DMS79 treated with DMSO at 0.1 percent for 48 hours (cell line): ENCODE measurements around the gene PC.

Source experiments
- DNase-seq: peaks from one replicate; lab custom pipeline; 2025; lab: John Stamatoyannopoulos, UW

PC gene

GRCh38 chr11:66909181-66909580, 49.0 kb downstream of the PC start:
- DNase-seq = no peak

- DNase-seq = no peak
These were observed 50.2 kb downstream of the PC start for GRCh38 chr11:66907751-66908630.

GRCh38 chr11:66906061-66906733, 52.0 kb downstream of the PC start:
- no peak for DNase-seq

- no peak for DNase-seq
These were observed 52.6 kb downstream of the PC start for GRCh38 chr11:66905631-66906030.

- peak; percentile 31 for DNase-seq
These were observed 53.1 kb downstream of the PC start for GRCh38 chr11:66904981-66905521.

- DNase-seq = no peak
These were observed 53.6 kb downstream of the PC start for GRCh38 chr11:66904561-66904960.

GRCh38 chr11:66904055-66904454, 54.1 kb downstream of the PC start:
- DNase-seq = no peak

GRCh38 chr11:66902486-66903177, 55.6 kb downstream of the PC start:
- no peak for DNase-seq

GRCh38 chr11:66901964-66902390, 56.2 kb downstream of the PC start:
- no peak for DNase-seq

GRCh38 chr11:66894141-66894540, 64.0 kb downstream of the PC start:
- DNase-seq = no peak

- DNase-seq = no peak
These were observed 65.3 kb downstream of the PC start for GRCh38 chr11:66892911-66893310.

- DNase-seq = no peak
These were observed 66.1 kb downstream of the PC start for GRCh38 chr11:66891851-66892660.

GRCh38 chr11:66889960-66890359, 68.2 kb downstream of the PC start:
- DNase-seq = no peak

- no peak for DNase-seq
These were observed 69.9 kb downstream of the PC start for GRCh38 chr11:66888282-66888681.

- DNase-seq = no peak
These were observed 70.7 kb downstream of the PC start for GRCh38 chr11:66887526-66887925.

GRCh38 chr11:66886671-66887221, 71.4 kb downstream of the PC start:
- no peak for DNase-seq

GRCh38 chr11:66885950-66886440, 72.2 kb downstream of the PC start:
- DNase-seq = no peak

- no peak for DNase-seq
These were observed 72.7 kb downstream of the PC start for GRCh38 chr11:66885469-66885868.

GRCh38 chr11:66884443-66884842, 73.7 kb downstream of the PC start:
- DNase-seq = no peak

- peak; percentile 82 for DNase-seq
These were observed 74.9 kb downstream of the PC start for GRCh38 chr11:66883016-66883965.
